Neutrophil (primary cell): ENCODE measurements around the gene CNDP2.

Experiments
- H3K27ac ChIP-seq: fragments of 200-600 bp; sonication (generic); 2 replicates; pipeline ENCODE4 v1.5.1; 2016; ENCODE audit warnings: mild to moderate bottlenecking, moderate library complexity
- H3K27me3 ChIP-seq: fragments of 200-600 bp; sonication (generic); 2 replicates; pipeline ENCODE4 v1.6.0; 2016; ENCODE audit warnings: mild to moderate bottlenecking
- H3K36me3 ChIP-seq: fragments of 200-600 bp; sonication (generic); 2 replicates; pipeline ENCODE4 v1.5.1; 2017
- H3K4me1 ChIP-seq, 2 experiments: fragments of 200-600 bp in 1 of 2; sonication (generic) in 1 of 2; 1 replicate in 1 of 2; 2 replicates in 1 of 2; pipeline versions ENCODE4 v1.5.1 to v1.6.1; 2013 to 2016; ENCODE audit warnings: low read depth in 1 of 2, low read length in 1 of 2, mild to moderate bottlenecking in 1 of 2, moderate library complexity in 1 of 2; ENCODE audit not compliant: control insufficient read depth in 1 of 2, insufficient read depth in 1 of 2
- H3K4me3 ChIP-seq, 2 experiments: fragments of 200-600 bp in 1 of 2; sonication (generic) in 1 of 2; 1 replicate in 1 of 2; 2 replicates in 1 of 2; pipeline ENCODE4 v1.5.1; 2013 to 2016; ENCODE audit warnings: low read depth in 1 of 2, low read length in 1 of 2, mild to moderate bottlenecking in 1 of 2, moderate library complexity in 1 of 2
- H3K9me3 ChIP-seq: fragments of 200-600 bp; sonication (generic); 2 replicates; pipeline ENCODE4 v1.5.1; 2016
- CTCF ChIP-seq: fragments of 200-600 bp; sonication (generic); IDR thresholded peaks from 2 replicates; pipeline ENCODE4 v1.5.1; 2016; ENCODE audit warnings: antibody characterized with exemption

Gene CNDP2

GRCh38 chr18:74529811-74530583 is 33.8 kb downstream of the CNDP2 start:
- Histone ChIP-seq H3K9me3 (no peaks in the 10 kb centered on the region), H3K4me3 (no peak overlapping the region), H3K36me3 (no peaks in the 10 kb centered on the region), H3K4me1 (no peaks in the 10 kb centered on the region), H3K27me3 (no peaks in the 10 kb centered on the region), H3K27ac (no peak overlapping the region)
- no peak for TF ChIP-seq CTCF

- no peaks in the 10 kb centered on the region for H3K4me1 ChIP-seq
- no peaks in the 10 kb centered on the region for H3K36me3 ChIP-seq
- no peaks in the 10 kb centered on the region for H3K9me3 ChIP-seq
- no peaks in the 10 kb centered on the region for H3K27me3 ChIP-seq
- TF ChIP-seq CTCF = no peak
- no peak overlapping the region for H3K4me3 ChIP-seq
- no peak overlapping the region for H3K27ac ChIP-seq
Measured at GRCh38 chr18:74530584-74530862, 34.4 kb downstream of the CNDP2 start.

- Histone ChIP-seq H3K27me3 (no peaks in the 10 kb centered on the region), H3K36me3 (no peaks in the 10 kb centered on the region), H3K4me3 (no peak overlapping the region), H3K27ac (no peak overlapping the region), H3K9me3 (no peaks in the 10 kb centered on the region), H3K4me1 (no peaks in the 10 kb centered on the region)
- TF ChIP-seq CTCF = no peak
Measured at GRCh38 chr18:74531043-74531442, 34.9 kb downstream of the CNDP2 start.

GRCh38 chr18:74532511-74533025 is 36.4 kb downstream of the CNDP2 start:
- no peaks in the 10 kb centered on the region for H3K36me3 ChIP-seq
- no peak for TF ChIP-seq CTCF
- H3K9me3 ChIP-seq = no peaks in the 10 kb centered on the region
- no peaks in the 10 kb centered on the region for H3K4me1 ChIP-seq
- H3K27me3 ChIP-seq = no peaks in the 10 kb centered on the region
- no peak overlapping the region for H3K4me3 ChIP-seq
- H3K27ac ChIP-seq = no peak overlapping the region

- Histone ChIP-seq H3K9me3 (no peaks in the 10 kb centered on the region), H3K4me1 (no peaks in the 10 kb centered on the region), H3K27ac (no peak overlapping the region), H3K4me3 (no peak overlapping the region), H3K27me3 (no peaks in the 10 kb centered on the region), H3K36me3 (no peaks in the 10 kb centered on the region)
- TF ChIP-seq CTCF = no peak
Measured at GRCh38 chr18:74533666-74534065, 37.5 kb downstream of the CNDP2 start.
